ENCODE measurements around the gene VAV3.
"Not testable (repeated sequence)": the region's sequence is repeated elsewhere in the genome, so short reads cannot be mapped to it uniquely, and the experiment has no call there.

Gene VAV3

GRCh38 chr1:107788206-107789202 lies 176.5 kb downstream of the VAV3 start:
- peak in 3 of 4 experiments; percentile 15 to 34 (median 22) for DNase-seq

- peak in 3 of 4 experiments; percentile 9 to 30 (median 25) for DNase-seq
These were observed 177.7 kb downstream of the VAV3 start for GRCh38 chr1:107787299-107787698.

GRCh38 chr1:107786203-107786845 lies 178.7 kb downstream of the VAV3 start:
- DNase-seq, result peak in 2 of 4 experiments; percentile 8 to 28

- peak; percentile 28 to 63 (median 52) for DNase-seq
These were observed 179.3 kb downstream of the VAV3 start for GRCh38 chr1:107785496-107786202.

GRCh38 chr1:107782217-107782845 lies 182.6 kb downstream of the VAV3 start:
- DNase-seq, result peak; percentile 49 to 84 (median 77)

- DNase-seq, result no peak
These were observed 183.7 kb downstream of the VAV3 start for GRCh38 chr1:107781245-107781644.

GRCh38 chr1:107777664-107778047 lies 187.3 kb downstream of the VAV3 start:
- DNase-seq, result no peak

- DNase-seq, result no peak
These were observed 187.9 kb downstream of the VAV3 start for GRCh38 chr1:107776900-107777663.

GRCh38 chr1:107771377-107771776 lies 193.6 kb downstream of the VAV3 start:
- no peak for DNase-seq

- no peak for DNase-seq
These were observed 197.8 kb downstream of the VAV3 start for GRCh38 chr1:107767156-107767582.

GRCh38 chr1:107766533-107766932 lies 198.4 kb downstream of the VAV3 start:
- DNase-seq, result no peak

GRCh38 chr1:107762751-107763390 lies 202.1 kb downstream of the VAV3 start:
- no peak for DNase-seq

GRCh38 chr1:107760065-107760464 lies 204.9 kb downstream of the VAV3 start:
- no peak for DNase-seq

GRCh38 chr1:107750364-107750959 lies 214.5 kb downstream of the VAV3 start:
- peak; percentile 69 to 84 (median 76) for DNase-seq

GRCh38 chr1:107748531-107748930 lies 216.4 kb downstream of the VAV3 start:
- peak in 2 of 4 experiments; percentile 5 to 24 for DNase-seq

GRCh38 chr1:107741242-107741641 lies 223.7 kb downstream of the VAV3 start:
- DNase-seq, result no peak

GRCh38 chr1:107740579-107740978 lies 224.4 kb downstream of the VAV3 start:
- DNase-seq, result peak in 2 of 4 experiments; percentile 28 to 37

GRCh38 chr1:107739651-107740050 lies 225.3 kb downstream of the VAV3 start:
- peak in 2 of 4 experiments; percentile 15 to 17 for DNase-seq

- peak; percentile 61 to 86 (median 74) for DNase-seq
These were observed 225.8 kb downstream of the VAV3 start for GRCh38 chr1:107739201-107739600.

GRCh38 chr1:107733401-107733800 lies 231.6 kb downstream of the VAV3 start:
- DNase-seq, result not testable (repeated sequence)
